HAP-1 (cell line): ENCODE data around the gene L3MBTL4.

Experiments used
- DNase-seq, 2 experiments: peaks; one replicate each; pipeline ENCODE4 v3.0.0-alpha.2; 2016 to 2020; ENCODE audit warnings: low spot score in 2 of 2
- H3K27me3 ChIP-seq: fragments of 250-450 bp; sonication (Bioruptor Pico); 2 replicates; pipeline ENCODE4 v1.5.1; 2020; ENCODE audit warnings: low read depth, mild to moderate bottlenecking, moderate library complexity
- H3K36me3 ChIP-seq: fragments of 250-450 bp; sonication (Bioruptor Pico); replicated peaks from 2 replicates; pipeline ENCODE4 v1.5.1; 2020; ENCODE audit warnings: mild to moderate bottlenecking
- H3K4me1 ChIP-seq: fragments of 250-450 bp; sonication (Bioruptor Pico); 2 replicates; pipeline ENCODE4 v1.5.1; 2020; ENCODE audit warnings: mild to moderate bottlenecking
- H3K4me3 ChIP-seq: fragments of 250-450 bp; sonication (Bioruptor Pico); 2 replicates; pipeline ENCODE4 v1.5.1; 2020; ENCODE audit warnings: mild to moderate bottlenecking, moderate library complexity
- H3K9me3 ChIP-seq: fragments of 250-450 bp; sonication (Bioruptor Pico); 2 replicates; pipeline ENCODE4 v1.5.1; 2020; ENCODE audit warnings: mild to moderate bottlenecking, moderate library complexity
- in situ Hi-C: fragments of 300-500 bp; cut with MboI; formaldehyde crosslinking; loops from 3 replicates; pipeline ENCODE4 v1.14.3; 2020; ENCODE audit warnings: low sequenced_read_pairs, inconsistent platforms, mixed read lengths

L3MBTL4 gene

GRCh38 chr18:5943514-5943913 lies 471.2 kb downstream of the L3MBTL4 start:
- Histone ChIP-seq H3K4me1 (no peaks in the 10 kb centered on the region), H3K9me3 (no peaks in the 10 kb centered on the region), H3K4me3 (no peak overlapping the region), H3K36me3 (no peaks in the 10 kb centered on the region), H3K27me3 (no peaks in the 10 kb centered on the region)
- in situ Hi-C loops = no loop called here
- no peak for DNase-seq

DNA sequence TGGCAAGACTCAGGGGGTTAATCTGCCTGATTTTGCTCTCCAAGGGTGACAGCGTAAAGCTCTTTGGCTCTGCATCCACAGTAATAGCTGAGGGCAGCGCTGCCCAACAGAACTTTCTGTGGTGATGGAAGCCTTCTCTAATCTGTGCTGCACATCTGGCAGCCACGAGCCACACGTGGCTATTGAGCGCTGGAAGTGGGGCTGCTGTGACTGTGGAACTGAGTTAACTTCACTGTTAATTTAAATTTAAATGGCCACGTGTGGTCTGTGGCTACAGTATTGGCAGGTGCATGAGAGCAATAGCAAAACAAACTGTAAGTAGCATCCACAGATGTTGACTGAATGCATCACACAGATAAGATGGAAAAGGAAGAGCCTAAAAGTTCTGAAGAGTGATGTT lies 472.1 kb downstream of the L3MBTL4 start:
- Histone ChIP-seq H3K4me1 (no peaks in the 10 kb centered on the region), H3K27me3 (no peaks in the 10 kb centered on the region), H3K9me3 (no peaks in the 10 kb centered on the region), H3K4me3 (no peak overlapping the region), H3K36me3 (no peaks in the 10 kb centered on the region)
- no peak for DNase-seq
- in situ Hi-C loops = no loop called here

- in situ Hi-C loops = no loop called here
- Histone ChIP-seq H3K9me3 (no peaks in the 10 kb centered on the region), H3K4me3 (no peak overlapping the region), H3K4me1 (no peaks in the 10 kb centered on the region), H3K36me3 (no peaks in the 10 kb centered on the region), H3K27me3 (no peaks in the 10 kb centered on the region)
- no peak for DNase-seq
Measured at GRCh38 chr18:5941890-5942289, 472.8 kb downstream of the L3MBTL4 start.

GRCh38 chr18:5939801-5940667 lies 474.7 kb downstream of the L3MBTL4 start:
- Histone ChIP-seq H3K9me3 (no peaks in the 10 kb centered on the region), H3K4me1 (no peaks in the 10 kb centered on the region), H3K27me3 (no peaks in the 10 kb centered on the region), H3K4me3 (no peak overlapping the region), H3K36me3 (no peaks in the 10 kb centered on the region)
- in situ Hi-C loops = no loop called here
- DNase-seq = no peak

DNA sequence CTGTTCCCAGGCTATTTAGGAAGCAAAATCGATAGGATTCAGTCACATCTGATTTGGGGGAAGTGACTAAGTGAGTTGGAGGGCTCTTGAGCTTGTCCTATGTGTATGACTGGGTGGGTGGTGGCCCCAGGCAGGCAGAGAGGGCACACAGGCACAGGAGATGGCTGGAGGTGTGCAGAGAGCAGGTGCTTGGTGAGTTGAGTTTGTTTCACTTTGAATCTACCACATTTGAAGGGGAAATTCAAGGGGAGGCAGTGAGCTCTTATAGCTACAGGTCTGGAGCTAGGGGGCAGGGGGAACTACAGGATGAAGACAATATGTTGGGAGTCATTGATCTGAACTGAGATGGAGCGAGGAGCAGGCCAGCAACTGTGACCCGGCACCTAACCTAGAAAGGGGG lies 476.9 kb downstream of the L3MBTL4 start:
- in situ Hi-C loops = no loop called here
- no peak for DNase-seq
- Histone ChIP-seq H3K4me1 (no peaks in the 10 kb centered on the region), H3K36me3 (no peaks in the 10 kb centered on the region), H3K27me3 (no peaks in the 10 kb centered on the region), H3K4me3 (no peak overlapping the region), H3K9me3 (no peaks in the 10 kb centered on the region)

- in situ Hi-C loops = no loop called here
- Histone ChIP-seq H3K36me3 (no peaks in the 10 kb centered on the region), H3K4me1 (no peaks in the 10 kb centered on the region), H3K4me3 (no peak overlapping the region), H3K27me3 (no peaks in the 10 kb centered on the region), H3K9me3 (no peaks in the 10 kb centered on the region)
- no peak for DNase-seq
Measured at GRCh38 chr18:5937121-5937520, 477.6 kb downstream of the L3MBTL4 start.

DNA sequence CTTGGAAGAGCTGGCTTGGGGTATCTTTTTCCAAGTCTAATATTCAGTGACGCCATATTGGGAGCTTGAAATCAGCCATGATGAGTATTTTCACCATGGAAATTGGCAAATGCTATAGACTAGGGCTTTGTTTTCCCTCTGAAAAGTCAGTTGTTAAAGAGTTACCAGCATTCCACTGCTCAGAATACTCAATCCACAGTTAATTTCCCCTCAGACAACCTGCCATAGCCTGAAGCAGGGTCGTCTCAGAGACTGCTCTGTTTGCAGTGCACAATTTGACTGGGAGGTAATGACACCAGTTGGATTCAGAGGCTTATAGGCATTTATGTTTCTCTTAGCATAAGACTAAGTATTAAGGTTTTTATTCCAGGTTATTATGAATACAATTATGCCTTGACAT lies 483.9 kb downstream of the L3MBTL4 start:
- no peaks in the 10 kb centered on the region for H3K9me3 ChIP-seq
- no peaks in the 10 kb centered on the region for H3K36me3 ChIP-seq
- in situ Hi-C loops = no loop called here
- no peaks in the 10 kb centered on the region for H3K4me1 ChIP-seq
- H3K27me3 ChIP-seq = no peaks in the 10 kb centered on the region
- no peak overlapping the region for H3K4me3 ChIP-seq
- no peak for DNase-seq

DNA sequence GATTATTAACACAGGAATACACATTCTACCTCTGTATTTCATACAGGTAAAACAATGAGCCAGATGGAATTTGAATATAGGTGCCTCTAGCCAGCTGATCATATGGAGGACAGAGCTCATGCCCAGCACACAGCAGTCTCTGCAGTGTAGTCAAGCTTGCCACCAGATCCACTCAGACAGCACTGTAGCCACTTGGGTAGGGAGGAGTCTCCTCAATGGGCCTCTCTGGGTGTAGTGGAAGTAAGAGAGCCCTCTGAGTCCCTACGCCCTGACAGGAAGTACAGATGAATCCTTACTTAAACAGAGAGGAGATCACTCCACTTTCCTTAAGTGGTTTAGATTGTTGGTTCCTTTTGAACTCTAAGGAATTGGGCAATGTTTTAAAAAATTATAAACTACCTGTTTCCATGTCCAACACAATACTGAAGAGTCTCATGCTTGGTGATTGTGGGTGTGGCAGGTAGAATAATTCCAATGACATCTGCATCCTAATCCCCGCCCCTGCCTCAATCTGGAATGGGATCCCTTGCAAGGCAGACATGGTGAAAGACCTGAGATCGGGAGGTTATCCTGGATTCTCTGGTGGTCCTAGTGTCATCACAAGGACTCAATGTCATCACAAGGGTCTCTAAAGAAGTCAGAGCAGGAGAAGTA lies 496.4 kb downstream of the L3MBTL4 start:
- Histone ChIP-seq H3K27me3 (no peaks in the 10 kb centered on the region), H3K9me3 (no peaks in the 10 kb centered on the region), H3K36me3 (no peaks in the 10 kb centered on the region), H3K4me3 (no peak overlapping the region), H3K4me1 (no peaks in the 10 kb centered on the region)
- no peak for DNase-seq
- in situ Hi-C loops = no loop called here

GRCh38 chr18:5914951-5915350 lies 499.8 kb downstream of the L3MBTL4 start:
- no peaks in the 10 kb centered on the region for H3K4me1 ChIP-seq
- H3K36me3 ChIP-seq = no peaks in the 10 kb centered on the region
- no peaks in the 10 kb centered on the region for H3K9me3 ChIP-seq
- no peak for DNase-seq
- H3K4me3 ChIP-seq = no peak overlapping the region
- in situ Hi-C loops = no loop called here
- H3K27me3 ChIP-seq = no peaks in the 10 kb centered on the region

DNA sequence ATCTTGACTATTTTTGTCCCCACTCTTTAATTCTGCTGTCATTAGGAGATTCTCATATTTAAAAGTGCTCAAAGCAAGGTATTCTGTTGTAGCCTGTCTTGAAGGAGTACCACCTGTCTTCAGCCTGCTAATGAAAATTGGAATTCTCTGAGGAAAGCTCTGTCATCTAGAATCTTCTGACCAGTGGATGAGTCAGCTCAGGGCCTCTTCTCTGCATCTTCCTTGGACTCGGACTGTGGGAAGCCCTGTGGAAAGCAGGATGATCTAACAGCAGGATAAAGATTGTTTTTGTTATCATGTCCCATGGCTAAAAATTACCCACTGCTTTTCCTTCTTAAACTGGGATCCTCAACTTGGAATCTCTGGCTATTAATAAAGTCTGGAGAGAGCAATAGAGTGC lies 500.7 kb downstream of the L3MBTL4 start:
- in situ Hi-C loops = no loop called here
- H3K27me3 ChIP-seq = no peaks in the 10 kb centered on the region
- no peaks in the 10 kb centered on the region for H3K9me3 ChIP-seq
- no peak for DNase-seq
- no peak overlapping the region for H3K4me3 ChIP-seq
- no peaks in the 10 kb centered on the region for H3K4me1 ChIP-seq
- no peaks in the 10 kb centered on the region for H3K36me3 ChIP-seq

DNA sequence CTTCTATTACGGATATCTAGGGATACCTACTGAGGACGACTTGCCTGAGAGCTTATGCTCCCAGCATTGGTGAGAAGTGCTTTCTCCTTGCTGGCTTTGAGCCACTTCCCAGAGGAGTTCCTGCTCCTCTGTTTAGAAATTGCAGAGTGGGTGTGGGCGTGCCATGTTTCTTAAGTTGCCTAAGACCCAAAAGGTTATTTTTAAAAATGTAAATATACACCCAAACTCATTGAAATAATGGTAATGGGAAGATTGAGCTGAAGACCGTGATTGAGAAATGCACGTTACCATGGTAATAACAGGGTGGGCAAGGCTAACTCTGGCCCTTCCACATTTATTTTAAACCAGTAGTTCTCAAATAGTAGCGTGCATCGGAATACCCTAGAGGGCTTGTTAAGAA lies 502.1 kb downstream of the L3MBTL4 start:
- Histone ChIP-seq H3K36me3 (no peaks in the 10 kb centered on the region), H3K27me3 (no peaks in the 10 kb centered on the region), H3K4me3 (no peak overlapping the region), H3K9me3 (no peaks in the 10 kb centered on the region), H3K4me1 (no peaks in the 10 kb centered on the region)
- in situ Hi-C loops = no loop called here
- no peak for DNase-seq

GRCh38 chr18:5909125-5909524 lies 505.6 kb downstream of the L3MBTL4 start:
- in situ Hi-C loops = no loop called here
- no peak for DNase-seq

More at GRCh38 chr18:5909125-5909524, 505.6 kb downstream of the L3MBTL4 start:
- Histone ChIP-seq H3K4me3 (no peak overlapping the region), H3K36me3 (no peaks in the 10 kb centered on the region), H3K9me3 (no peaks in the 10 kb centered on the region), H3K4me1 (no peaks in the 10 kb centered on the region), H3K27me3 (no peaks in the 10 kb centered on the region)
